NCI-H1694 treated with DMSO at 0.1 percent for 48 hours (cell line): ENCODE results near the gene INHBB.

Experiments used
- DNase-seq: peaks from one replicate; lab custom pipeline; 2025; lab: John Stamatoyannopoulos, UW

Gene INHBB

DNA sequence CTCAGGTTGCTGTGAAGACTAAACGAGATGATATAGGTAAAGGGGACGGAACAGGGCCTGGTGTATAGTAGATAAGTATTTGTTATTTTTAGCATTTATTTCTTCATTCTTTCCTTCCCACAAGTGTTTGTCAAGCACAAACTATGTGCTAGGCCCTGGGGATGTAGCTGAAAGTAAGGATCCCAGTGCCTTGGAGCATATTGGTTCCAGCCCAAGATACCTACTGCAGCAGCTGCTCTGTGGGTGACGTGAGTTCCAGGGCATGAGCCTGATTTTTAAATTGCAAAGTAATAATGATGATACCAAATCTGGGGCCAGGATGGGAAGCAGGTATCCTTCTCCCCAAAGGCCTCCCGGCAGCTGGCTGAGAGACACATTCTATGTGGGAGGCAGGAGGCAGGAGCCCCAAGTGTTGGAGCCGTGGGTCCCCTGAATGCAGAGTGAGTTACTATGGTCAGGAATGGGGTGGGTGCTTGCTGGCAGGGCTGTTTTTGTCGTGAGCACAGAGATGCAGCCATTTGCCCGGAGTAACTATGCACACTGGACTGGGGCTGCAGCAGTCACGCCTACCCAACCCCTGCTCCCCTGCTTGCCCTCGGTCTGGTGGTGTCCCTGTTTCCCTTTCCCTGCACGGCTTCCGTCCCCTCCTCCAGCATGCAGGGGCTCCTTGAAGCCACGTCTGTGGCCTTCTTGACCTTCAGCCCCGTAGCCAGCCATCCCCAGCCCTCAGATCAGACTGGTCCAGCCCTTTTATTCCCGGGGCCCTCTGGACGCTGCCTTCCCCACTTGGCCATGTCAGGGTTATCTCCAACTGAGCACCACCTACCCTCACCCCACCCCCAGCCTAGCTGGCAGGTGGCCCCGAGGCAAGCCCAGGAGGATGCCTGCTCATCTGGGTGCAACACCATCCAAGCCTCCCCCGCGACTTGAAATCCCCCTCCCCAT, 52.4 kb downstream of the INHBB start:
- DNase-seq = no peak

DNA sequence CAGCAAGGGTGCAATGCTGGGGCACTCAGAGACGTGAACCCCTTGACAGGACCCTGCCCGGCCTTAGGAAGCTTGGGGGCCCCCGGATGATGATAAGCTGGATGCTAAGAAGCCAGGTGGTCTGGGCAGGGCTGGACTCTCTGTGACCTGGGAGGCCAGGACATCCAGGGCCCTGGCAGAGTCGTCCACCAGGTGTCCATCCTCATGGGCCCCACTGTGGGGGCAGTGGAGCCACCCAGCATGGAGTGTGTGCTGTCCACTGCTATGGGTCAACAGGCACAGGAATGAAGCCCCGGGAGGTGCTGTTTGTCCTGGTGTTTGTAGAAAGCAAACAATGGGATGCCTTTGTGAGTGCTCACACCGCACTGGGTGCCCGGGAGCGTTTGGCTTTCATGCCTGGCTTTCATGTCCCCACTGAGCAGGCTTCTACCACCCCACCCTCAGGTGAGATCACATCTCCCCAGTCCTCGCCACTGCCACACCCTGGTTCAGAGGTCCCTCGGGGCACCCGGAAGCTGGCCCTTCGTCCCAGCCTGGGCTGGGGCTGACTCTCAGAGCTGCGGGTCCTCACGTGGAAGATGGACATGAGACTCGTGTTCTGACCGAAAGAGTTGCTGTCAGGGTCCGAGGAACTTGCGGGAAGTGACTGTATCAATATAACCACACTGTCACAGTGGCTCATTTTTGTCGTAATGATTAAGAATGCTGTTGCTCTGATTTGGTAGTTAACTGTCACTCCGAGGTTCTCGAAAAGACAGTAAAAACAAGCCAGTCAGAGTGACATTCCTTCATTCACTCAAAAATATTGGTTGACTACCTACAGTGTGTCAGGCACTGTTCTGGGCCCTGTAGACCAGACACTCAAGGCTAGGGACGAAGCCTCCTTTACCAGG, 53.3 kb downstream of the INHBB start:
- DNase-seq = no peak

DNA sequence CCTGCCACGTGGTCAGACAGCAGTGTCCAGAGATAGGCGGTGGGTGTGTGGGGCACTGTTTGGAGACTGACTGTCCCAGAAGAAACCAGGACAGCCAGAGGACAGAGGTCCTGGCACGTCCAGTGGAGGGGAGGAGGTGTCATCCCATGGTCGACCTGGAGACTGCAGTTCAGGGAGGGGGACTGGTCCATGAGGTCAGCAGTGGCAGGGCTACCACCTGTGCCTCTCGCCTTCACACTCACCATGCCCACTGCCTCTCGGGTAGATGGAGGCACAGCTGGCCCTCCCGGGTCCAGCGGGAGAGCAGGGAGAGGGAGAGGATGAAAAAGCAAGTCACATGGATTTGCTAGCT, 53.9 kb downstream of the INHBB start:
- DNase-seq = no peak

DNA sequence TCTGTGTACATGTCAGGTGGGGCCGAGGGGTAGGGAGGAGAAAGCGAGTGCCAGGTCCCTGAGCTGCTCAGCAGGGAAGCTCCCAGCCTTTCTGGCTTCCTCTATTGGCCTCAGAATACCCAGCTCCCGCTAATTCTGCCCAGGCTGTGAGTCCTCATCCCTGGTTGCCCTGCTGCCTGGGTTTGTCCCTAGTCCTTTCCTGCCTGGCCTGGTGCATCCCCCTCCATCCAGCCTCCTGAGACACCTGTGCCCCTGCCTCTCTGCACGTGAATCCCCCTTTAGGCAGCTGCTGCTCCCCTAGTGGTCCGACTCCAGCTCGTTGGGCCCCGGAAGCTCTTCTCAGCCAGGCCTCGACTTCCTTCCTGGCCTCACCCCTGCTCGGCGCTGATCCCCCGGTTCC, 54.6 kb downstream of the INHBB start:
- no peak for DNase-seq
